Gastrocnemius medialis (tissue), 4 donors: ENCODE data around the gene LRRC61. TPM values are rescaled to one million over a fixed set of nuclear protein-coding genes. Genes with fewer than 3 reads are reported as not detected.
A peak's percentile ranks its signal among the peaks of the same experiment; 100 is the strongest.
"Not testable (repeated sequence)": the region's sequence is repeated elsewhere in the genome, so short reads cannot be mapped to it uniquely, and the experiment has no call there.

Experiments used
- ATAC-seq, 2 donors: fragments of 150-250 bp; one replicate each; pipeline ENCODE4 v1.9.1; 2016
- DNase-seq, 2 donors: peaks; one replicate each; pipeline ENCODE4 v3.0.0-alpha.2; 2019
- H3K27ac ChIP-seq, 4 donors: fragments of 200-600 bp; sonication (generic); 1 replicate in 1 of 4; 2 replicates in 3 of 4; pipeline ENCODE4 v1.5.1; 2016 to 2018; ENCODE audit warnings: mild to moderate bottlenecking in 2 of 4, moderate library complexity in 1 of 4
- H3K27me3 ChIP-seq, 3 donors: fragments of 200-600 bp; sonication (generic) in 2 of 3; 1 replicate in 1 of 3; 2 replicates in 2 of 3; pipeline versions ENCODE4 v1.5.1 to v1.6.0; 2016 to 2019; ENCODE audit warnings: mild to moderate bottlenecking in 1 of 3, moderate library complexity in 1 of 3
- H3K36me3 ChIP-seq, 2 donors: fragments of 200-600 bp; sonication (generic) in 1 of 2; one replicate each; pipeline ENCODE4 v1.5.1; 2017 to 2018
- H3K4me1 ChIP-seq, 2 donors: fragments of 200-600 bp; sonication (generic) in 1 of 2; one replicate each; pipeline ENCODE4 v1.5.1; 2016 to 2017; ENCODE audit warnings: mild to moderate bottlenecking in 2 of 2
- H3K4me3 ChIP-seq, 4 donors: fragments of 200-600 bp; sonication (generic) in 3 of 4; 1 replicate in 1 of 4; 2 replicates in 3 of 4; pipeline ENCODE4 v1.5.1; 2016 to 2019; ENCODE audit warnings: mild to moderate bottlenecking in 2 of 4
- H3K9me3 ChIP-seq, 3 donors: fragments of 200-600 bp; sonication (generic) in 2 of 3; 1 replicate in 1 of 3; 2 replicates in 2 of 3; pipeline ENCODE4 v1.5.1; 2016 to 2019
- in situ Hi-C, 4 donors: fragments of 200-750 bp; cut with MboI; loops; one replicate each; pipeline versions ENCODE4 v1.15.0 to v1.8.0; 2017; ENCODE audit warnings: low sequenced_read_pairs in 4 of 4
- intact Hi-C: fragments of 100-400 bp; cut with DNase I; formaldehyde crosslinking; loops from one replicate; pipeline ENCODE4 v1.15.1; 2023; ENCODE audit warnings: low total_unique reads
- total RNA-seq, 4 donors: library from RNA; depleted of rRNA; stranded (reverse); fragments of >200 nt; gene quantifications; one replicate each; pipeline versions ENCODE4 v1.1.0 to v1.2.3, GENCODE V29; 2016
- TF ChIP-seq, protein P1 (sequence below), 5 experiments: fragments of 450-650 bp in 3 of 5; fragments of 200-600 bp in 2 of 5; sonication (generic) in 2 of 5; IDR thresholded peaks in 4 of 5; conservative IDR thresholded peaks in 1 of 5; 1 replicate in 4 of 5; 2 replicates in 1 of 5; pipeline ENCODE4 v1.5.1; 2016 to 2019; ENCODE audit warnings: antibody characterized with exemption in 5 of 5, mild to moderate bottlenecking in 3 of 5, moderate library complexity in 3 of 5

The LRRC61 gene
- total RNA-seq, 4 donors from 2014 or later: 0.62 to 6.8 (median 1.9) TPM

DNA sequence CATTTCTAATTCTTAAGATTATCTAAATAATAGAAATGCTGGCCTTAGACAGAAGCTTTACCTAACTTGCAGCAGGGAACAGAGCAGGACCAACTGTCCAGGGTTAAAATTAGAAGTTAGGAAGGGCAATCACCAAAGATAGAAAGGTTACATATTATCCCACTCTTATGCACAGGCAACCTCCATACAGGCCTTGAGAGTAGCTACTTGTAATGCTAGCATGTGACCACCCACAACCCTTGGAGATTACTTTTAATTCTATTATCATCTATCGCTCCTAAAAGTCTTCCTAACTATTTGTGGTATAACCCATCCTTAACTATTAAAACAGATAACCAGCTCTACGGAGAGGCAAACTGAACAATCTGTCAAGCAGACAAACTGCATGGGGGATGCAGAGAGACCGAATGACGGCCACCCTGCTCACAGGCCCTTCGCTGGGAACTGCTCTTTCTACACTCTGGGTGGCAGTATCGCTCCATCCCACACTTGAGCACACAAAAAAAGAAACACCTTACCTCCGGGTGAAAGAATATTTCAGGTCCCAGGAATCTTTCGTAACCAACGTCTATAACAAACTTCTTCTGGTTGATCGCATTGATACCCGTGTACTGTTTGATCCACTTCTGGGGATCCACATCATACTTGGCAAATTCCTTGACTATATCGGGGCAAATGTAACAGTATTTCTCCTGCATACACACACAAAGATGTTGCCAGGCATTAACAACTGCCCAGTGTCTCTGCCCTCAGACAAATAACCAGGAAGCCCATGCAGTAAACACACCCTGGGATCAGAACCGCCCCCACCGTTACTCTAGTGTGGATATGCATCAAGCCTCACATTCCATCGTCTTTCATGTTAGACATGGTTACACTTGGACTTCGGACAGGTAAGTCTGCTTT is 37.1 kb upstream of the LRRC61 start:
- intact Hi-C loops (loop anchor here (1.0 kb wide), 1 partner anchor 135 kb away; no protein-coding TSS in a partner anchor), in situ Hi-C loops (loop anchor here in 2 of 4 donors (25.0 kb wide), 1 partner anchor 126 kb away; a partner anchor contains a TSS)
- H3K36me3 ChIP-seq, H3K4me3 ChIP-seq, H3K27me3 ChIP-seq, H3K27ac ChIP-seq, H3K4me1 ChIP-seq, H3K9me3 ChIP-seq: not testable (repeated sequence)
- DNase-seq (peak in 1 of 2 donors; percentile 30), ATAC-seq (peak; percentile 55 to 72)
- TF ChIP-seq, protein P1, sequence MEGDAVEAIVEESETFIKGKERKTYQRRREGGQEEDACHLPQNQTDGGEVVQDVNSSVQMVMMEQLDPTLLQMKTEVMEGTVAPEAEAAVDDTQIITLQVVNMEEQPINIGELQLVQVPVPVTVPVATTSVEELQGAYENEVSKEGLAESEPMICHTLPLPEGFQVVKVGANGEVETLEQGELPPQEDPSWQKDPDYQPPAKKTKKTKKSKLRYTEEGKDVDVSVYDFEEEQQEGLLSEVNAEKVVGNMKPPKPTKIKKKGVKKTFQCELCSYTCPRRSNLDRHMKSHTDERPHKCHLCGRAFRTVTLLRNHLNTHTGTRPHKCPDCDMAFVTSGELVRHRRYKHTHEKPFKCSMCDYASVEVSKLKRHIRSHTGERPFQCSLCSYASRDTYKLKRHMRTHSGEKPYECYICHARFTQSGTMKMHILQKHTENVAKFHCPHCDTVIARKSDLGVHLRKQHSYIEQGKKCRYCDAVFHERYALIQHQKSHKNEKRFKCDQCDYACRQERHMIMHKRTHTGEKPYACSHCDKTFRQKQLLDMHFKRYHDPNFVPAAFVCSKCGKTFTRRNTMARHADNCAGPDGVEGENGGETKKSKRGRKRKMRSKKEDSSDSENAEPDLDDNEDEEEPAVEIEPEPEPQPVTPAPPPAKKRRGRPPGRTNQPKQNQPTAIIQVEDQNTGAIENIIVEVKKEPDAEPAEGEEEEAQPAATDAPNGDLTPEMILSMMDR (IDR thresholded peaks at IDR 0.05 in 4 of 5, conservative IDR thresholded peaks at IDR 0.05 in 1 of 5): peak; percentile 47 to 70 (median 60)

DNA sequence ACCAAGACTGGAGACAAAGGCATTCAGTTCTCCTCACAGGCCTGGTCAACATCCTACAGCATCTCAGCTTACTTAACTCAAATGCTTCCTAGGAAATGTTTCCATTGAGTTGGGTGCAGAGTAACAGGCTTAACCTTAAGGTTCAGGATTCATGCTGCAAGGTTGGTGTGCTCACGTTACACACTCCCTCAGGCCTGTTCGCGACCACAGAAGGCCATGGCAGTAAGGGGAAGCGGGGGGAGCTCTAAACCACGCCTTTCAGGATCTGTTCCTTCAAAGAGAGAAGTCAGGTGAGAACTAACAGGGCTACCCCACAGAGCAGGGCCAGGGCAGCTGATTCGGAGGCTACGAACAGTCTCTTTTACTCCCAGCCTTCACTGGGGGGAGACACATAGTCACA is 35.3 kb upstream of the LRRC61 start:
- intact Hi-C loops, H3K27ac ChIP-seq, H3K27me3 ChIP-seq, H3K4me1 ChIP-seq, H3K9me3 ChIP-seq, DNase-seq, ATAC-seq, H3K36me3 ChIP-seq, H3K4me3 ChIP-seq: not testable (repeated sequence)
- in situ Hi-C loops: loop anchor here in 2 of 4 donors (25.0 kb wide), 1 partner anchor 124 kb away; a partner anchor contains a TSS

DNA sequence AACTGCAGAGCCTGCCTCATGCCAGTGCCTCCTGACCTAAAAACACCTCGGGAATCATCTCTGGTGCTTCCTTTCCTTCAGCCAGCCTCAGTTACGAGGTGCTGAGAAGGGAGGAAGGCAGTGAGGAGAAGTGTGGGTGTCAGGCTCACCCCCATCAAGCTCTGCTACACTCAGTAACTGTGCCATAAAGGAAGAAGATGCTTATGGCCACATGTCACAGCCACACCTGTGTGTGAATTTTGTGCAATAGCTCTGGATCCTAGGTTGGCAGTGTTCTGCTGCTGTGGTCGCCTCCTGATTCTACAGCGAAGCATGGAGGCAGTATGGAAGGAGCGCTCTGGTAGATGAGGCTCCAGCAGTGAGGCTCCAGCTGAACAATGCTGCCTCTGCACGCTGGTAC is 34.3 kb upstream of the LRRC61 start:
- H3K36me3 ChIP-seq, H3K9me3 ChIP-seq, ATAC-seq, H3K4me1 ChIP-seq, intact Hi-C loops, H3K27ac ChIP-seq, H3K27me3 ChIP-seq, DNase-seq, H3K4me3 ChIP-seq: not testable (repeated sequence)
- in situ Hi-C loops: loop anchor here in 2 of 4 donors (25.0 kb wide), 1 partner anchor 123 kb away; a partner anchor contains a TSS

DNA sequence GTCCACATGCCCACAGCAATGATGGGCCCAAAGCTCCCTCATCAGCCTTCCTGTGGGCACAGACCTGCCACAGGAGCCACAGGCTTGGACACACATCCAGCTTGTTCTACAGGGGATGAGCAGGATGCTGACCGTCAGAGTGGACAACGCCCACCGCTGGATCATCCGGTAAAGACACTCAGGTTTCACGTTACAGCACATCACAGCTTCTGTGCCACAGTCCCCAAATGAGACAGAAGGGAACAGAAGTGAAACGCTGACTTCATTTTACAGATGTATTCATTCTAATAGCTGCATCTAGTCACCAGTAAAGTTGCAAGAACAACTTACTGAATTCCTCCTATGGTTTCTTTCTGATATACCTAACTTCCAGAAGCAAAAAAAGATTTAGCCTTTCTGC is 32.8 kb upstream of the LRRC61 start:
- ATAC-seq, DNase-seq, H3K9me3 ChIP-seq, H3K27me3 ChIP-seq, H3K4me3 ChIP-seq, H3K36me3 ChIP-seq, H3K27ac ChIP-seq, intact Hi-C loops, H3K4me1 ChIP-seq: not testable (repeated sequence)
- in situ Hi-C loops: loop anchor here in 2 of 4 donors (25.0 kb wide), 1 partner anchor 122 kb away; a partner anchor contains a TSS

DNA sequence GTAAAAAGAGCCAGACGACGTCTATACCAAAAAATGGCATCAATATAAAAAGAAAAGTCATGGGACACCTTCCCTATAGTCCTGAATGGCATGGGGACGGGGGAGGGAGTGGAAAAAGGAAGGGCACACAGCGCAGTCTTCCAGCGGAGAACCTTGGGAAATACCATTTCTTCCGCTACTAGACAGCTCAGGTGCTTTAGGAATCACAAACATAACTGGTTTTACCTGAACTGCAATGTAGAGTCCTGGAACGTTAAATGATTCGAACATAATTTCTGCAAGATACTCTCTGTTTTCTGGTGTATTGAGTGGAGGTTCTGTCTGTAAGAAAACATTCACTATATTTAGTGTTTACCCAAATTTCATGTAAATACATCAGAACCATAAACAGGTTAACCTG is 28.1 kb upstream of the LRRC61 start:
- H3K9me3 ChIP-seq, H3K4me1 ChIP-seq, H3K27me3 ChIP-seq, H3K36me3 ChIP-seq, intact Hi-C loops, ATAC-seq, DNase-seq, H3K4me3 ChIP-seq, H3K27ac ChIP-seq: not testable (repeated sequence)
- in situ Hi-C loops: loop anchor here in 2 of 4 donors (25.0 kb wide), 1 partner anchor 117 kb away; a partner anchor contains a TSS

DNA sequence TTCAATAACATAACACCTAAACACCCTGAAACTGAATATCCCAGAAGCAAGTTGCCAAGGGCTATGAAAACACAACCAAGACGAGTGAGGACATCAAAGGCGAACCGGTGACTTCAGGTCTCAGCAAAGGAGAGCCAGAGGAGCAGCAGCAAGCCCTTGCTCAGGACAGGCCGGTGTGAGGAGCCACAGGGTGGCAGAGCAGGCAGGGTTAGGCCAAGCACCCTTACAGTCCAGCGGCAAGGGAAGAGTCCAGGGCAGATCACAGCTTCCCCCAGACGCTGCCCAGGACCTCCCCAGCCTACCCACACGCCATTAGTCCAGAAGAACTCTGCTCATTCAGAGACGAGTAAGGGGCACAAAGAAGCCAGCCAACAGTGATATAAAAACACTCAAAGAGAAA is 27.5 kb upstream of the LRRC61 start:
- DNase-seq, H3K36me3 ChIP-seq, intact Hi-C loops, H3K4me3 ChIP-seq, H3K4me1 ChIP-seq, H3K9me3 ChIP-seq, H3K27me3 ChIP-seq, H3K27ac ChIP-seq: not testable (repeated sequence)
- in situ Hi-C loops: loop anchor here in 2 of 4 donors (25.0 kb wide), 1 partner anchor 117 kb away; a partner anchor contains a TSS
- peak in 1 of 2 donors; percentile 39 for ATAC-seq

DNA sequence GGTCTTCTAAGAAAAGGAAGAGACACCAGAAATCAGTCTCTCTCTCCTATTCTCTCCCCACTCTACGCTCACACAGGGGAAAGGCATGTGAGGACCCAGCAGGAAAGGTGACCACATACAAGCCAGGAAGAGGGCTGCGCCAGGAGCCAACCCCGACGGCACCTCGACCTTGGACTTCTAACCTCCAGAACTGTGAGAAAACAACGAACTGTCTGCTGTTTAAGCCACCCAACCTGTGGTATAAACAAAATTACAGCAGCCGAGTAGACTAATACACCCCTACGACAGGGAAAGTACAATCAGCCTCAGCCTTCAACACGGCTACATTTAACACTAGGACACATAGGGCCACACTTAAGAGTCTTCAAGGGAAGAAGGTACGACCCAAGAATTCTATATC is 26.4 kb upstream of the LRRC61 start:
- DNase-seq, H3K9me3 ChIP-seq, H3K27ac ChIP-seq, H3K36me3 ChIP-seq, intact Hi-C loops, H3K27me3 ChIP-seq, ATAC-seq, H3K4me3 ChIP-seq, H3K4me1 ChIP-seq: not testable (repeated sequence)
- in situ Hi-C loops: loop anchor here in 2 of 4 donors (25.0 kb wide), 1 partner anchor 115 kb away; a partner anchor contains a TSS

DNA sequence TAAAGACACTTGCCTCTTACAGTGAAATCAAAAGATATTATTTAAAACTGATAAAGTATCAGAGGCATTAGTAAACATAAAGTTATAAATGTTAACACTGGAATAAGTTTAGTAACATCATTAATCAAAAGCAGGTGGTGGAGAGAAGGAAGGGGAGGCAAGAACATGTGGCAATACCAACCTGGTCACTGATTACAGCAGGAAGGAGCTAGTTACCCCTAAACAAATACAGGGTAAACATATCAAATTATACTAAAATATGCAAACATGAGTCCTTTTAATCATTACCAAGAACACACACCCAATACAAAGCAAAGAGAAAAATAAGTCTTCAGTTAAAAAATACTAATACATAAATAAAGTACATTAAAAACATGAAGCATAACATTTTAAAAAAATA is 25.2 kb upstream of the LRRC61 start:
- in situ Hi-C loops: loop anchor here in 2 of 4 donors (25.0 kb wide), 1 partner anchor 114 kb away; a partner anchor contains a TSS
- H3K4me1 ChIP-seq, H3K27ac ChIP-seq, H3K36me3 ChIP-seq, H3K9me3 ChIP-seq, H3K4me3 ChIP-seq, DNase-seq, ATAC-seq, H3K27me3 ChIP-seq, intact Hi-C loops: not testable (repeated sequence)

DNA sequence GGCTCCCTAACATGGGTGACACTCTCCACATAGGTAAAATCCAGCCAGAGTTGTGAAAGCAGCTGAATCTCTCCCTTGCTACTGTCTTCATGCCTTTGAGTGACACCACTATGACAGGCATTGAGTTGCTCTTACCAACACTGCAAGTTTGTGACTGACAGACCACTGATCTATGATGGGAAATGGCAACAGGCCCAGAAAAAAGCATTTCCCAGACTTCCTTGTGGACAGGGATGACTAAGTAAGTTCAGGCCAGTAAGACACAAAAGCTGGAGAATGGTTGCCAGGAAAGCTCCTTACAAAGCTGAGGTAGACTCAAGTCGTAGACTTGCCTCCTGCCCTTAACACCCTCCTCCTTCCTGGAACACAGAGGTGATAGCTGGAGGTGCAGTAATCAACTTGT is 20.2 kb upstream of the LRRC61 start:
- H3K27me3 ChIP-seq, intact Hi-C loops, H3K9me3 ChIP-seq, in situ Hi-C loops, H3K27ac ChIP-seq, H3K36me3 ChIP-seq, H3K4me1 ChIP-seq, DNase-seq, H3K4me3 ChIP-seq: not testable (repeated sequence)
- peak in 1 of 2 donors; percentile 88 for ATAC-seq

DNA sequence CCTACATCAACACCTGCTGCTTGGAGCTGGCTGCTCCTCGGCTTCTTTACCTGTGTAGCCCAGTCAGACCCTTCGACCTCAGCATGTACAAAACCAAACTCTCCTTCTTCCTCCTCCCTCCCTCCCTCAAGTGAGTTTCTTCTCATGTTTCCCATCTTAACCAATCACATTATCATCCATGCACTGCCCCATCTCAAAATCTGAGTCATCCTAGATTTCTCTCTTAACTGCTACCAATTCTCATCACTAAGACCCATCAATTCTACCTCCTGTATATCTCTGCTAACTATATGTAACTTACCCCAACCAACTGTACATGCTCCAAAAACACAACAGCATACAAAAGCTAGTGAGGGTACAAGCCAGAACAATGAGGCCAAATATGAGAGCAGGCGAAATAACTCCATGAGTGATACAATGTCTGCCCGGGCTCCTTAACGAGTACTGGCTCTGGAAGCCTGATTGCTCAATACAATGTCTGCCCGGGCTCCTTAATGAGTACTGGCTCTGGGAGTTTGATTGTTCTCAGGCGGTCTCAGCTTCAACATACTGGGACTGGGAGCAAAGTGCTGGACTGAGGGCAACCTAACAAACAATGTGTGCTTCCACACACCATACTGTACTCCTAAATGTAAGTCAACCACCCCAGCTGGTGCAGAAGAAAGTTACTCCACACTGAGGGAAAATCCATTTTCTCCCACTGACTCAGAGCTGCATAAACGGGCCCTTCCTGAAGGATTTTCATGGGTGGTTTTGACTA is 18.5 kb upstream of the LRRC61 start:
- H3K36me3 ChIP-seq, H3K4me1 ChIP-seq, H3K27me3 ChIP-seq, DNase-seq, H3K27ac ChIP-seq, H3K4me3 ChIP-seq, H3K9me3 ChIP-seq, in situ Hi-C loops, intact Hi-C loops: not testable (repeated sequence)
- ATAC-seq: peak in 1 of 2 donors; percentile 50
